NB4 (cell line): Measurements from ENCODE around the gene RIPK4.

Source experiments
- POLR2A ChIP-seq: IDR thresholded peaks from 2 replicates; pipeline ENCODE4 v1.6.1; 2011; ENCODE audit warnings: mild to moderate bottlenecking; ENCODE audit not compliant: insufficient read length; ENCODE audit errors: extremely low read depth
- TF ChIP-seq, protein P1 (sequence below): IDR thresholded peaks from one replicate; pipeline ENCODE4 v1.5.1; 2012; ENCODE audit warnings: low read depth, low read length

DNA sequence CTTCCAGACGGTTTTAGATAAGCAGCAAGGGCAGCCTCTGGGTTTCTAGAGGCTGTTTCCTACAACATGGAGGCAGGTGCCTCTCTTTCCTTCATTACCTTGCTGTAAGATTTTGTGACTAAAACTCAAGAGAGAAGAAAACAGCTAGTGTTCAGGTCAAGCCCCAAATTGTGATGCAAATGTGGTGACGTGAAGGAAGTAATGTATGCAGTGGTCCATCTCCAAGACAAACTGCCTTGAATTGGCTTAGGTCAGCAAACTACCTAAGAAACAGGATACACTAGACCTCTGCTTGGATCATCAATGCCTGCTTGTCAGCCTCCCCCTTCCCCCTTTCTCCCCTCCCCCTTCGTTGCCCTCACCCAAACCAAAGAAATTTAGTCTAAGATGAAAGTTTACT, 28.9 kb upstream of the RIPK4 start:
- TF ChIP-seq, protein P1, sequence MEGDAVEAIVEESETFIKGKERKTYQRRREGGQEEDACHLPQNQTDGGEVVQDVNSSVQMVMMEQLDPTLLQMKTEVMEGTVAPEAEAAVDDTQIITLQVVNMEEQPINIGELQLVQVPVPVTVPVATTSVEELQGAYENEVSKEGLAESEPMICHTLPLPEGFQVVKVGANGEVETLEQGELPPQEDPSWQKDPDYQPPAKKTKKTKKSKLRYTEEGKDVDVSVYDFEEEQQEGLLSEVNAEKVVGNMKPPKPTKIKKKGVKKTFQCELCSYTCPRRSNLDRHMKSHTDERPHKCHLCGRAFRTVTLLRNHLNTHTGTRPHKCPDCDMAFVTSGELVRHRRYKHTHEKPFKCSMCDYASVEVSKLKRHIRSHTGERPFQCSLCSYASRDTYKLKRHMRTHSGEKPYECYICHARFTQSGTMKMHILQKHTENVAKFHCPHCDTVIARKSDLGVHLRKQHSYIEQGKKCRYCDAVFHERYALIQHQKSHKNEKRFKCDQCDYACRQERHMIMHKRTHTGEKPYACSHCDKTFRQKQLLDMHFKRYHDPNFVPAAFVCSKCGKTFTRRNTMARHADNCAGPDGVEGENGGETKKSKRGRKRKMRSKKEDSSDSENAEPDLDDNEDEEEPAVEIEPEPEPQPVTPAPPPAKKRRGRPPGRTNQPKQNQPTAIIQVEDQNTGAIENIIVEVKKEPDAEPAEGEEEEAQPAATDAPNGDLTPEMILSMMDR = no peak
- no peak for TF ChIP-seq POLR2A
